Activated CD8-positive, alpha-beta T cell treated with anti-CD3 and anti-CD28 coated beads for 36 hours (primary cell): ENCODE results near the gene DPY19L1. TPM values are rescaled to one million over a fixed set of nuclear protein-coding genes. Genes with fewer than 3 reads are reported as not detected.
"Not testable (repeated sequence)": the region's sequence is repeated elsewhere in the genome, so short reads cannot be mapped to it uniquely, and the experiment has no call there.

ENCODE experiments used
- ATAC-seq: fragments of 200-7000 bp; cut with Tn5 transposase; one replicate; pipeline ENCODE4 v1.10.0; 2021; ENCODE audit warnings: mild to moderate bottlenecking, moderate library complexity
- CTCF ChIA-PET: fragments of 350-600 bp; sonication (Branson Sonifier 250); formaldehyde crosslinking; loops from one replicate; lab custom pipeline; 2021; ENCODE audit warnings: antibody characterized with exemption; lab: Charles Lee
- POLR2A ChIA-PET: fragments of 350-600 bp; sonication (Branson Sonifier 250); formaldehyde crosslinking; loops from one replicate; lab custom pipeline; 2021; ENCODE audit warnings: antibody characterized with exemption; lab: Charles Lee
- DNase-seq: peaks from one replicate; pipeline ENCODE4 v3.0.0-alpha.2; 2020
- H3K27ac Mint-ChIP-seq: one replicate; pipeline ENCODE4 v1.8.0; 2021; ENCODE audit warnings: mild to moderate bottlenecking, mixed read lengths
- H3K27me3 Mint-ChIP-seq: one replicate; pipeline ENCODE4 v1.8.0; 2021; ENCODE audit warnings: mixed read lengths
- H3K36me3 Mint-ChIP-seq: one replicate; pipeline ENCODE4 v1.8.0; 2021; ENCODE audit warnings: low read depth, mixed read lengths
- H3K4me1 Mint-ChIP-seq: one replicate; pipeline ENCODE4 v1.8.0; 2021; ENCODE audit warnings: low read depth, mixed read lengths
- H3K4me3 Mint-ChIP-seq: one replicate; pipeline ENCODE4 v1.8.0; 2021; ENCODE audit warnings: mild to moderate bottlenecking, moderate library complexity, mixed read lengths
- H3K9me3 Mint-ChIP-seq: one replicate; pipeline ENCODE4 v1.8.0; 2021; ENCODE audit warnings: mixed read lengths
- intact Hi-C: fragments of 100-400 bp; cut with micrococcal nuclease; formaldehyde crosslinking; loops from one replicate; pipeline ENCODE4 v1.10.0; 2022
- total RNA-seq, 2 experiments: library from RNA; stranded (reverse); gene quantifications; one replicate each; pipeline ENCODE4 v1.2.3, GENCODE V29; 2021
- TF ChIP-seq, protein P1 (sequence below): fragments of 200-600 bp; IDR thresholded peaks from one replicate; pipeline ENCODE4 v1.8.0; 2022; ENCODE audit warnings: antibody characterized with exemption, mild to moderate bottlenecking

The DPY19L1 gene
- total RNA-seq, 2 experiments from 2014 or later: 7.4 to 7.5 TPM

DNA sequence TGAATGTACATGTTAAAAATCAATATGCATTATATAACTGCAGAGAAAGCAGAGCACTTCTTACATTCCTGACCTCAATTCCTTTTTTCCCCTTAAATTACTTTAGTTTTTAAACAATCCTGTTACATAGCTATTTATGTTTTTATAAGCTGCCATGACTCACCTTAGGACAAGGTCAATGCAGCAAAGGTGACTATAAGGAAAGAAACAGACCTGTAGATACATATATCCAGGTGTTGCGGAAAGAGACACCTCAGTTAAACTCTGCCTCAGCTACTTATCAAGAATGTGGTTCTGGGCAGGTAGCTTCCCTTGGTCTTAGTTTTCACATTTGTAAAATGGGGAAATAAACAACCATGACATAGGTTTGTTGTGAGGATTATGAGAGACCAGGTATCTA, 105.5 kb downstream of the DPY19L1 start:
- DNase-seq: no peak
- no peaks in the 10 kb centered on the region for H3K27me3 Mint-ChIP-seq
- ChIA-PET CTCF (no interaction called here), POLR2A (no interaction called here)
- intact Hi-C loops: no loop called here
- H3K4me1 Mint-ChIP-seq: no peaks in the 10 kb centered on the region
- peaks cover 1% of the 10 kb centered on the region for H3K36me3 Mint-ChIP-seq
- no peak for ATAC-seq
- TF ChIP-seq, protein P1, sequence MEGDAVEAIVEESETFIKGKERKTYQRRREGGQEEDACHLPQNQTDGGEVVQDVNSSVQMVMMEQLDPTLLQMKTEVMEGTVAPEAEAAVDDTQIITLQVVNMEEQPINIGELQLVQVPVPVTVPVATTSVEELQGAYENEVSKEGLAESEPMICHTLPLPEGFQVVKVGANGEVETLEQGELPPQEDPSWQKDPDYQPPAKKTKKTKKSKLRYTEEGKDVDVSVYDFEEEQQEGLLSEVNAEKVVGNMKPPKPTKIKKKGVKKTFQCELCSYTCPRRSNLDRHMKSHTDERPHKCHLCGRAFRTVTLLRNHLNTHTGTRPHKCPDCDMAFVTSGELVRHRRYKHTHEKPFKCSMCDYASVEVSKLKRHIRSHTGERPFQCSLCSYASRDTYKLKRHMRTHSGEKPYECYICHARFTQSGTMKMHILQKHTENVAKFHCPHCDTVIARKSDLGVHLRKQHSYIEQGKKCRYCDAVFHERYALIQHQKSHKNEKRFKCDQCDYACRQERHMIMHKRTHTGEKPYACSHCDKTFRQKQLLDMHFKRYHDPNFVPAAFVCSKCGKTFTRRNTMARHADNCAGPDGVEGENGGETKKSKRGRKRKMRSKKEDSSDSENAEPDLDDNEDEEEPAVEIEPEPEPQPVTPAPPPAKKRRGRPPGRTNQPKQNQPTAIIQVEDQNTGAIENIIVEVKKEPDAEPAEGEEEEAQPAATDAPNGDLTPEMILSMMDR: no peak
- no peaks in the 10 kb centered on the region for H3K9me3 Mint-ChIP-seq
- no peak overlapping the region for H3K4me3 Mint-ChIP-seq
- no peak overlapping the region for H3K27ac Mint-ChIP-seq

DNA sequence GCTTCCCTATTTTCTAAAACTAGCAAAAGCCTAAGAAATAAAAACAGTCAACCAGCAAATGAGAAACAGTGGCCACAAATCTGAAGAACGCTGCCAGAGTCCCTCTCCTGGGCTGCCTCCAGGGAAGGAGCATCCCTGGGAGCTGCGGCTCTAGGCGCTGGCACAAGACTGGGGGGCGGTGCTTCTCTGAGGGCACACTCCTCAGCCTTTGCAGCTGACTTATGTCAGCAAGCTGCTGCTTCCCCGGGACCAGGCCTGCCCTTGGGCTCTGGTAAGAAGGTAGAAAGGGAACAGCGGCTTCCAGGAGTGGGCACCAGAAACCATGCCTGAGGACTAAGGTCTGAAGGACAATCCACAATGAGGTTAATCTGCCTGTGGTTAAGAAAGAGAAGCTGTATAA, 107.5 kb downstream of the DPY19L1 start:
- intact Hi-C loops: loop anchor here (10.0 kb wide), 1 partner anchor 105 kb away; no protein-coding TSS in a partner anchor
- POLR2A ChIA-PET: not testable (repeated sequence)

DNA sequence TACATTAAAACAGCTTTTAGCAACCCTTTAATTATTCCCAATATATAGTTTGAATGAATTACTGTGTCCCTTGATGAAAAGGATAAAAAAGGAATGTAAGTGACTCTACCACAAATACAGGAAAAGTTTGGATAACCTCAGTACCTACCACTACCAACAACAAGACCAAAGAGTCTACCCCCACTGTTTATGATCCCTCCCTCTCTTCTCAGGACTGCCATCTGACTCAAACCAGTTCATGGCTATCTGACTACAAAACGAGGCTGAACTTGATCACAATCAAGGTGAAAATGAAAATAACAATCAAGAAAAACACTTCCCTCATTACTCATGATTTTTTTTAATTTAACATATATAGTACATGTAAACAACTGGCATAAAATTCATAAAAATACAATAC, 108.7 kb downstream of the DPY19L1 start:
- DNase-seq (no peak), ATAC-seq (no peak)
- Mint-ChIP-seq H3K9me3 (peaks cover under 1% of the 10 kb centered on the region), H3K4me1 (no peaks in the 10 kb centered on the region), H3K36me3 (peaks cover 1% of the 10 kb centered on the region), H3K27ac (no peak overlapping the region), H3K4me3 (no peak overlapping the region), H3K27me3 (no peaks in the 10 kb centered on the region)
- intact Hi-C loops: loop anchor here (10.0 kb wide), 1 partner anchor 104 kb away; no protein-coding TSS in a partner anchor
- CTCF ChIA-PET: interaction anchor here (1.0 to 1.5 kb wide), 4 partner anchors 10 to 146 kb away, joined by 3 to 4 read pairs (median 3); no protein-coding TSS in a partner anchor
- TF ChIP-seq, protein P1: no peak
- POLR2A ChIA-PET: no interaction called here

More for the DNA sequence above, 107.5 kb downstream of the DPY19L1 start:
- H3K27me3 Mint-ChIP-seq, H3K9me3 Mint-ChIP-seq, ATAC-seq, H3K4me1 Mint-ChIP-seq, H3K4me3 Mint-ChIP-seq, CTCF ChIA-PET, H3K27ac Mint-ChIP-seq, H3K36me3 Mint-ChIP-seq, DNase-seq: not testable (repeated sequence)

DNA sequence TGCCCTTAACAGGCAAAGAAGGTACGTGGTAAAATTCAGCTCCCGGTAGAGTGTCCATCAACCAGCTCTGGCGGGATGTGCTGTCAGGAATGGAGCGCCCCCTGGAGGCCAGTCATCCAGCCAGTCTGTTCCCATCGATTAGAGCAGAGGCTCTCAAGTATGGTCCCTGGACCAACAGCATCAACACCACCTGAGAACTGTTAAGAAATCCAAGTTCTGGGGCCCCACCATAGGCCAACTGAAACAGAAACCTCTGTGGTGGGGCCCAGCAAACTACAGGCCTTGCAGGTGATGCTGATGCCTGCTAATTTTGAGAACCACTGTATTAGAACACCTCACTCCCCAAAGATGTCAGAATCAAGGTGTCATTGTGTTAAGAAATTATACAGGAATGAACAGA, 109.2 kb downstream of the DPY19L1 start:
- H3K27me3 Mint-ChIP-seq: no peaks in the 10 kb centered on the region
- DNase-seq: peak; percentile 71
- intact Hi-C loops: loop anchor here (10.0 kb wide), 1 partner anchor 103 kb away; no protein-coding TSS in a partner anchor
- H3K4me3 Mint-ChIP-seq: no peak overlapping the region
- TF ChIP-seq, protein P1: peak; percentile 76
- H3K9me3 Mint-ChIP-seq: peaks cover 1% of the 10 kb centered on the region
- no peak overlapping the region for H3K27ac Mint-ChIP-seq
- no peaks in the 10 kb centered on the region for H3K36me3 Mint-ChIP-seq
- ChIA-PET POLR2A (interaction anchor here (0.6 kb wide), 1 partner anchor 144 kb away, joined by 3 read pairs; no protein-coding TSS in a partner anchor), CTCF (interaction anchor here (1.0 to 1.5 kb wide), 4 partner anchors 11 to 145 kb away, joined by 3 to 4 read pairs (median 3); no protein-coding TSS in a partner anchor)
- peak; percentile 39 for ATAC-seq
- no peaks in the 10 kb centered on the region for H3K4me1 Mint-ChIP-seq

DNA sequence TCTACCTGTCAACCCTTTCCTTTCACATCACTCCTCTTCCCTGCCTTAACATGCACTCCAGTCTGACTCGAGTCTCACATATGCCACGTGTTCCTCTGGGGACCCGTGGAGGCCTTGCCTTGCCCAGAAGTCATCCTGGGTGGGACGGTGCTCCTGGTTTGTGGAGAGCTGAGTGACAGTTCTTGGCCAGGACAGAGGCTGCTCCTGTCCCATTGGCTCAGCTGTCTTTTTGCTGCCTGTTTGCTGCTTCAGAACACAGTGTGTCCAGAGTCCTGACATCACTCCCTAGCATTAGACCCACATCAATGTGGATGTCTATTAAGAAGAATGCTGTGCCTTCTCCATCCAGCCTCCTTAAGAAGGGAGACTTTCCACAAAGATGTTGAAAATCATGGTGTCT, 116.8 kb downstream of the DPY19L1 start:
- DNase-seq, H3K9me3 Mint-ChIP-seq, H3K4me1 Mint-ChIP-seq, ATAC-seq, H3K27ac Mint-ChIP-seq, H3K36me3 Mint-ChIP-seq, CTCF ChIA-PET, H3K4me3 Mint-ChIP-seq: not testable (repeated sequence)
- POLR2A ChIA-PET: interaction anchor here (0.6 kb wide), 1 partner anchor 630 kb away, joined by 3 read pairs; no protein-coding TSS in a partner anchor
- intact Hi-C loops: loop anchor here (10.0 kb wide), 1 partner anchor 96 kb away; no protein-coding TSS in a partner anchor
- H3K27me3 Mint-ChIP-seq: peaks cover 11% of the 10 kb centered on the region

DNA sequence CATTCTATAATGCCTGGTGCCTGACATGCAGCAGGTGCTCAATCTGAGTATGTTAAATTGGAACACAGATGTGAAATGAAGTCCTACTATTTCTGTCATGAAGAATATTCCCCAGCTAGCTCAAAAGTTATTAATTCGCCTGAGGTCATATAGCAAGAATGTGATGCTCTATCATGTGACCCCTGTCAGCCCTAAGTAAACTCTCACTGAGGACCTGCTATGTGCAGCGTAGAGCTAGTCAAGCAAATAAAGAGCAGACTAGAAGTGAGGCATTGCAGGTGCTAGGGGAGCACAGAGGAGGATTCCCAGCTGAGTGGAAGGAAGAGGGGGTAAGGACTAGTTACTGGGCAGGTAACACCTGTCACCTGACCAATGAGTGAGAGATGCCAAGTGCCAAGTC, 118.2 kb downstream of the DPY19L1 start:
- H3K4me3 Mint-ChIP-seq, H3K9me3 Mint-ChIP-seq, H3K4me1 Mint-ChIP-seq, POLR2A ChIA-PET, H3K36me3 Mint-ChIP-seq, intact Hi-C loops, DNase-seq, ATAC-seq, CTCF ChIA-PET, H3K27ac Mint-ChIP-seq: not testable (repeated sequence)
- H3K27me3 Mint-ChIP-seq: peaks cover 13% of the 10 kb centered on the region

DNA sequence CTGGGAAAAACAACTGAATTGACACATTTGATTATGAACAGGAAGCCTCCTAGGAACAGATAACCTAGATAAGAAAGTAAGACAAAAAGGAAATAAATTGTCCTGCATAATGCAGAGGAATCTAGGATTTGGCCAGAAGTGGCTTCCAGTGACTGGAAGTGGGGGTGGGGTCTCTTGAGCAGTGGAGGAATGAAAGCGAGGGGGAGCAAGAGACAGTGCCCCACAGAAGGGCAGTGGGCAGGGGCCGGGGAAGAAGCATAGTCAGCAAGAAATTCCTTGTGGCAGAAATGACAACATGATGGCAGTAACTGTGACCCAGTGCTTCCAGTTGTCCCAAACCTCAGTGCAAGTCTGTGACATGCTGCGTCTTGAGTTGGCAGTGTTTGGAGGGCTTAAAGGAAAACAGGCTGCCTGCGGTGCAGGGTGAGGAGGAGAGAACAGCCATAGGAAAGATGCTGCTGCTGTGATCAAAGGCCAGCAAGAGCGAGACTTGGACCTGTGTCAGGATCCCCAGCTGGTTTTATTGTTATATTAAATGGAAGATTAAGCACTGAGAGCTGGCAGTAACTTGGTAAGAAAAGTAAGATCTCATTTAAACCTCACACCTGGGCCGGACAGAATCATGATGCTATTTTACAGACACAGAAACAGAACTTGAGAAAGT, 119.0 kb downstream of the DPY19L1 start:
- ATAC-seq, H3K27ac Mint-ChIP-seq, H3K4me1 Mint-ChIP-seq, H3K9me3 Mint-ChIP-seq, POLR2A ChIA-PET, CTCF ChIA-PET, DNase-seq, H3K4me3 Mint-ChIP-seq, intact Hi-C loops, H3K36me3 Mint-ChIP-seq: not testable (repeated sequence)
- peaks cover 13% of the 10 kb centered on the region for H3K27me3 Mint-ChIP-seq

DNA sequence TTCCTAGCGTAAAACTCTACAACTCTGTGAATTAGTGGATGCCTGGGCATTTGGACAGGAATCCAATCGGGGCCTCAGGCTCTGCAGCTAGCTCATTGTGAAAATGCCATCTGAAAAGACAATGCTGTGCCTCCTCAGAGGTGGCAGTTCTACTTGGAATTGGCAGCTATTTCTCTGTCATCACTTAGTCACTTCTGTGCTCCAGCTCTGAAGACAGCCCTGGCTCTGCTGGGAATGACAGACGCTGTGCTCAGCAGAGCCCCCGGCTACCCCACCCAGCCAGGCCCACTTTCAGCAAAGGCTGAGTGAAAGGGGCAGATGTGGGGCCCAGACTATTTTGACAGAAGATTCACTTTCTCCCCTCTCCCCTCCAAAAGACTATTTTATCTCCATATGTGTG, 119.8 kb downstream of the DPY19L1 start:
- intact Hi-C loops, CTCF ChIA-PET, H3K27ac Mint-ChIP-seq, ATAC-seq, DNase-seq, H3K4me1 Mint-ChIP-seq, H3K9me3 Mint-ChIP-seq, POLR2A ChIA-PET, H3K36me3 Mint-ChIP-seq, H3K4me3 Mint-ChIP-seq: not testable (repeated sequence)
- H3K27me3 Mint-ChIP-seq: peaks cover 13% of the 10 kb centered on the region
